PC-9 (cell line): Measurements from ENCODE around the gene NR4A1. TPM values are rescaled to one million over a fixed set of nuclear protein-coding genes. Genes with fewer than 3 reads are reported as not detected.

Source experiments
- BruUV-seq: library from RNA; stranded (reverse); fragments of 400-500 nt; replicated peaks from 2 replicates; lab custom pipeline; 2021; lab: Mats Ljungman, UMichigan
- CTCF ChIA-PET: fragments of 300-600 bp; sonication (Branson Sonifier 250); formaldehyde crosslinking; loops from one replicate; lab custom pipeline; 2022; ENCODE audit warnings: antibody characterized with exemption; lab: Charles Lee
- POLR2A ChIA-PET: fragments of 300-600 bp; sonication (Branson Sonifier 250); formaldehyde crosslinking; loops from one replicate; lab custom pipeline; 2022; ENCODE audit warnings: antibody characterized with exemption; ENCODE audit not compliant: unreplicated experiment; lab: Charles Lee
- DNase-seq, 2 experiments: peaks; one replicate each; pipeline versions ENCODE4 v3.0.0 to v3.0.0-alpha.2; 2015 to 2022; ENCODE audit warnings: mixed read lengths in 1 of 2
- H2AFZ ChIP-seq: fragments of 200-600 bp; sonication (generic); 2 replicates; pipeline ENCODE4 v1.8.1; 2017; ENCODE audit warnings: antibody characterized with exemption
- H3F3A ChIP-seq: fragments of 200-600 bp; sonication (generic); 2 replicates; pipeline ENCODE4 v1.8.1; 2017; ENCODE audit warnings: antibody characterized with exemption, mild to moderate bottlenecking, low read depth; ENCODE audit not compliant: insufficient read depth
- H3K27ac ChIP-seq: fragments of 200-600 bp; sonication (generic); 2 replicates; pipeline ENCODE4 v1.6.1; 2016; ENCODE audit warnings: mixed run types
- H3K27me3 ChIP-seq: fragments of 200-600 bp; sonication (generic); 2 replicates; pipeline ENCODE4 v1.6.1; 2016; ENCODE audit warnings: low read depth, mixed run types; ENCODE audit not compliant: insufficient read depth
- H3K36me3 ChIP-seq: fragments of 200-600 bp; sonication (generic); 2 replicates; pipeline ENCODE4 v1.6.1; 2016; ENCODE audit warnings: low read depth, mixed run types
- H3K4me1 ChIP-seq: fragments of 200-600 bp; sonication (generic); replicated peaks from 2 replicates; pipeline ENCODE4 v1.6.1; 2016; ENCODE audit warnings: mixed run types; ENCODE audit not compliant: insufficient read depth
- H3K4me2 ChIP-seq: fragments of 200-600 bp; sonication (generic); 2 replicates; pipeline ENCODE4 v1.6.1; 2017; ENCODE audit warnings: mixed run types
- H3K4me3 ChIP-seq: fragments of 200-600 bp; sonication (generic); 2 replicates; pipeline ENCODE4 v1.6.1; 2016; ENCODE audit warnings: mixed run types
- H3K79me2 ChIP-seq: fragments of 200-600 bp; sonication (generic); 2 replicates; pipeline ENCODE4 v1.6.1; 2017; ENCODE audit warnings: low read depth, mixed run types
- H3K9me2 ChIP-seq: fragments of 200-600 bp; sonication (generic); 2 replicates; pipeline ENCODE4 v1.8.1; 2017; ENCODE audit warnings: mild to moderate bottlenecking; ENCODE audit not compliant: insufficient read depth
- H3K9me3 ChIP-seq: fragments of 200-600 bp; sonication (generic); 2 replicates; pipeline ENCODE4 v1.8.1; 2016; ENCODE audit warnings: low read depth; ENCODE audit not compliant: insufficient read depth
- H4K20me1 ChIP-seq: fragments of 200-600 bp; sonication (generic); 2 replicates; pipeline ENCODE4 v1.8.1; 2017; ENCODE audit not compliant: insufficient read depth
- EZH2 ChIP-seq: fragments of 200-600 bp; sonication (generic); IDR thresholded peaks from 2 replicates; pipeline ENCODE4 v1.8.0; 2017; ENCODE audit warnings: antibody characterized with exemption, low read depth
- intact Hi-C: fragments of 100-400 bp; cut with micrococcal nuclease; formaldehyde crosslinking; loops from one replicate; pipeline ENCODE4 v1.10.0; 2022; ENCODE audit not compliant: unreplicated experiment
- total RNA-seq: library from RNA; stranded (reverse); gene quantifications from 2 replicates; pipeline ENCODE4 v1.2.3, GENCODE V29; 2021
- TF ChIP-seq, protein P1 (sequence below): fragments of 200-600 bp; sonication (generic); conservative IDR thresholded peaks from 2 replicates; pipeline ENCODE4 v1.6.1; 2017; ENCODE audit warnings: mixed run types, antibody characterized with exemption, mild to moderate bottlenecking, moderate library complexity

NR4A1 gene
- total RNA-seq, 1 experiment from 2014 or later = 6.5 TPM

DNA sequence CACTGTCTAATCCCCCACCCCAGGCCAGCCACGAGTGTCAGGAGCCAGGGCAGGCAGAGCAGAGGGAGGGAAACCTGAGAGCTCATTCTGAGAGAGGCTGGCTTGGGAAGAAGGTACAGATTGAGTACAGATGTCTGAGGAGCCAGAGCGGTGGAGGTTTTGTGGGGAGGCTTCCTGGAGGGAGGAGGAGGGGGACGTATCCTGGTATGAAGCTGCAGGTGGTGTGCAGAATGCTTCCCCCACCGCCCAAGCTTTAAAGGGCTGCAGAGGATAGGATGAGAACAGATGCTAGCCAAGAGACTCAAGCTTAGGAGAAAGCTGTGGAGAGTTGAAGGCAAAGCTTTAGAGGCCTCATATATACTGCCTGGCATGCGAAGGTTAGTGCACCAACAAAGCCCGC lies 47.7 kb upstream of the NR4A1 start:
- H3K27me3 ChIP-seq = no peaks in the 10 kb centered on the region
- BruUV-seq = no TSS peak
- H4K20me1 ChIP-seq = no peaks in the 10 kb centered on the region
- no peak overlapping the region for H3K27ac ChIP-seq
- H2AFZ ChIP-seq = no peak overlapping the region
- intact Hi-C loops = loop anchor here (5.0 kb wide), 1 partner anchor 119 kb away; no protein-coding TSS in a partner anchor
- CTCF ChIA-PET = interaction anchor here (1.9 to 2.6 kb wide), 3 partner anchors 17 to 22 kb away, joined by 18 to 25 read pairs (median 19); no protein-coding TSS in a partner anchor
- no peak for DNase-seq
- no peak for TF ChIP-seq EZH2
- TF ChIP-seq, protein P1, sequence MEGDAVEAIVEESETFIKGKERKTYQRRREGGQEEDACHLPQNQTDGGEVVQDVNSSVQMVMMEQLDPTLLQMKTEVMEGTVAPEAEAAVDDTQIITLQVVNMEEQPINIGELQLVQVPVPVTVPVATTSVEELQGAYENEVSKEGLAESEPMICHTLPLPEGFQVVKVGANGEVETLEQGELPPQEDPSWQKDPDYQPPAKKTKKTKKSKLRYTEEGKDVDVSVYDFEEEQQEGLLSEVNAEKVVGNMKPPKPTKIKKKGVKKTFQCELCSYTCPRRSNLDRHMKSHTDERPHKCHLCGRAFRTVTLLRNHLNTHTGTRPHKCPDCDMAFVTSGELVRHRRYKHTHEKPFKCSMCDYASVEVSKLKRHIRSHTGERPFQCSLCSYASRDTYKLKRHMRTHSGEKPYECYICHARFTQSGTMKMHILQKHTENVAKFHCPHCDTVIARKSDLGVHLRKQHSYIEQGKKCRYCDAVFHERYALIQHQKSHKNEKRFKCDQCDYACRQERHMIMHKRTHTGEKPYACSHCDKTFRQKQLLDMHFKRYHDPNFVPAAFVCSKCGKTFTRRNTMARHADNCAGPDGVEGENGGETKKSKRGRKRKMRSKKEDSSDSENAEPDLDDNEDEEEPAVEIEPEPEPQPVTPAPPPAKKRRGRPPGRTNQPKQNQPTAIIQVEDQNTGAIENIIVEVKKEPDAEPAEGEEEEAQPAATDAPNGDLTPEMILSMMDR = no peak
- POLR2A ChIA-PET = no interaction called here
- H3K79me2 ChIP-seq = no peaks in the 10 kb centered on the region
- no peaks in the 10 kb centered on the region for H3K9me2 ChIP-seq
- no peaks in the 10 kb centered on the region for H3K36me3 ChIP-seq
- H3F3A ChIP-seq = 0 out of 2 replicates have a peak, but pooled peaks cover 4% of the 10 kb centered on the region
- no peak overlapping the region for H3K4me3 ChIP-seq
- H3K9me3 ChIP-seq = no peaks in the 10 kb centered on the region
- H3K4me1 ChIP-seq = no peaks in the 10 kb centered on the region
- H3K4me2 ChIP-seq = no peak overlapping the region

DNA sequence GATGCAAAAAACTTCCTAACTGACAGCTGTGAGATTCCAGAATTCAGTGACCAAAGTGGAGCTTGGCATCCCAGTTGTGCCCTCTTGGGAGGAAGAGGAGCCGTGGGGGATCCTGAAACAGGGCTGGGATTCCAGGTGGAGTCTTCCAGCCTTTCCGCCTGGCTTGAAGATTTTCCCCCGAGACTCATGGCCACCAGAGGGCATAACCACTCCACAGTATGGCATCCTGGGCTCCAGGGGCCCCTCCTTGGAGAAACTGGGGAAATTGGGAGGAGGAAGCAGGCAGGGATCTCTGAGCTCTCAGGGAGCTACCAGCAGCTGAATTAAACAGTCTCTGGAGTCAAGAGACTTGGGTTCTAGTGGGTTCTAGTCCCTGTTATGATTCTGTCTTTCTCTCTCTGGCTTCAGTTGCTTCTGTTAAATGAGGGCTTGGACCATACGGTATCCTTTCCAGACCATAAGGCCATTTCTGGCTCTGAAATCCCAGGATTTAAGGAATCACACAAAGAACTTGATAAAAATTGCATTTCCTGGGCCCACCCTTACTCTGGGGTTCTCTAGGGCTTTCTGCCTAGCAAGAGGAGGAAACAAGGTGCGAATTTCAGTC lies 47.1 kb upstream of the NR4A1 start:
- Histone ChIP-seq H4K20me1 (no peaks in the 10 kb centered on the region), H3K4me3 (no peak overlapping the region), H3K27ac (no peak overlapping the region), H3K79me2 (no peaks in the 10 kb centered on the region), H3K9me2 (no peaks in the 10 kb centered on the region), H3K4me2 (no peak overlapping the region), H3K27me3 (no peaks in the 10 kb centered on the region), H3K9me3 (no peaks in the 10 kb centered on the region), H3F3A (0 out of 2 replicates have a peak, but pooled peaks cover 4% of the 10 kb centered on the region), H3K4me1 (no peaks in the 10 kb centered on the region), H3K36me3 (no peaks in the 10 kb centered on the region), H2AFZ (no peak overlapping the region)
- intact Hi-C loops = loop anchor here (1.0 to 5.0 kb wide), 2 partner anchors 19 to 118 kb away; no protein-coding TSS in a partner anchor
- TF ChIP-seq, protein P1 = peak; percentile 68
- TF ChIP-seq EZH2 = no peak
- no TSS peak for BruUV-seq
- DNase-seq = peak in 1 of 2 experiments; percentile 69
- ChIA-PET POLR2A (interaction anchor here (0.6 kb wide), 1 partner anchor 1042 kb away, joined by 3 read pairs; no protein-coding TSS in a partner anchor), CTCF (interaction anchor here (0.7 to 2.6 kb wide), 4 partner anchors 16 to 118 kb away, joined by 3 to 25 read pairs (median 18); no protein-coding TSS in a partner anchor)

DNA sequence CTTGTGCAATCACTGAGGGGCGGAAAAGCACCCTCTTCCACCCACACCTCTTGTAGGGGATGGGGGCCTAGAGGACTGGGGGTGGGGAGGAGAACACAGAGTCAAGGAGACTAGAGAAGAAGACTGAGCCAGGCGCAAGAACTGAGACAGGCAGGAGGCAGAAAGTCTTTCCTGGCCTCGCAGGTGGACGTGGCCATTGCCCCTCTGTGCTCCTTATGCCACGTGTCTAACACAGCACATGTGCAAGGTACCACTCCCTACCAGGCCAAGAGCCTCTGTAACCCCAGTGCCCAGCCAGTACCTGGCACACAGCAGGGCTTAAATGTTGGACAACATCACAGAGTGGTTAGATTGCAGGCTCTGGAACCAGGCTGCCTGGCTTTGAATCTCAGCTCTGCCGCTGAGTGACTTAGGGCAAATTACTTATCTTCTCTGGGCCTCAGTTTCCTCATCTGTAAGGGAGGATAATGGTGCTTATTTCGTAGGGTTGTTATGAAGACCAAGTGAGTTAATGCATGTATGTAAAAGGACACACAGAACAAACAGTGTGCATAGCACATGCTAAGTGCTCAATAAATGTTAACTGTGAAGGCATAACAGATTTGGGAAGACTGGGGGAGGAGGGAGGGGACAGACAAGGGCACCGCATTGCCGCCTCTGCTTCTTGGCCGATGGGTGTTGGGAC lies 45.9 kb upstream of the NR4A1 start:
- intact Hi-C loops = no loop called here
- Histone ChIP-seq H3K4me1 (no peaks in the 10 kb centered on the region), H3F3A (0 out of 2 replicates have a peak, but pooled peaks cover 4% of the 10 kb centered on the region), H3K79me2 (no peaks in the 10 kb centered on the region), H3K27ac (no peak overlapping the region), H3K36me3 (no peaks in the 10 kb centered on the region), H4K20me1 (no peaks in the 10 kb centered on the region), H3K9me2 (no peaks in the 10 kb centered on the region), H3K27me3 (no peaks in the 10 kb centered on the region), H2AFZ (no peak overlapping the region), H3K4me2 (no peak overlapping the region), H3K9me3 (no peaks in the 10 kb centered on the region), H3K4me3 (no peak overlapping the region)
- POLR2A ChIA-PET = no interaction called here
- no TSS peak for BruUV-seq
- CTCF ChIA-PET = interaction anchor here (2.5 to 2.6 kb wide), 2 partner anchors 15 to 20 kb away, joined by 18 to 19 read pairs; no protein-coding TSS in a partner anchor
- DNase-seq = no peak
- no peak for TF ChIP-seq EZH2
- TF ChIP-seq, protein P1 = no peak
